ENCODE measurements around the gene SEC24C.
"Not testable (repeated sequence)": the region's sequence is repeated elsewhere in the genome, so short reads cannot be mapped to it uniquely, and the experiment has no call there.

GRCh38 chr10:73697675-73698159, 46.5 kb upstream of the SEC24C start, which contains the start of gene AGAP5:
- TF ChIP-seq FOSL2 (IDR thresholded peaks at IDR 0.05; ENCODE audit: borderline replicate concordance, low read depth); FOXJ3 (CRISPR knock-in tag; IDR thresholded peaks at IDR 0.05); EZH2phosphoT487 (IDR thresholded peaks at IDR 0.05; ENCODE audit: borderline replicate concordance, low read depth); POLR2AphosphoS5 (IDR thresholded peaks at IDR 0.05; ENCODE audit: low read depth, low read length); RXRA (IDR thresholded peaks at IDR 0.05; ENCODE audit: borderline replicate concordance, low read depth); MXI1 (IDR thresholded peaks at IDR 0.05; ENCODE audit: low read depth, low read length); CHD2 (IDR thresholded peaks at IDR 0.05; ENCODE audit: low read length, partially characterized antibody); ZBTB33 (IDR thresholded peaks at IDR 0.05; ENCODE audit: borderline replicate concordance, low read depth); TCF12 (IDR thresholded peaks at IDR 0.05): not testable (repeated sequence)
- TF ChIP-seq, protein P1, sequence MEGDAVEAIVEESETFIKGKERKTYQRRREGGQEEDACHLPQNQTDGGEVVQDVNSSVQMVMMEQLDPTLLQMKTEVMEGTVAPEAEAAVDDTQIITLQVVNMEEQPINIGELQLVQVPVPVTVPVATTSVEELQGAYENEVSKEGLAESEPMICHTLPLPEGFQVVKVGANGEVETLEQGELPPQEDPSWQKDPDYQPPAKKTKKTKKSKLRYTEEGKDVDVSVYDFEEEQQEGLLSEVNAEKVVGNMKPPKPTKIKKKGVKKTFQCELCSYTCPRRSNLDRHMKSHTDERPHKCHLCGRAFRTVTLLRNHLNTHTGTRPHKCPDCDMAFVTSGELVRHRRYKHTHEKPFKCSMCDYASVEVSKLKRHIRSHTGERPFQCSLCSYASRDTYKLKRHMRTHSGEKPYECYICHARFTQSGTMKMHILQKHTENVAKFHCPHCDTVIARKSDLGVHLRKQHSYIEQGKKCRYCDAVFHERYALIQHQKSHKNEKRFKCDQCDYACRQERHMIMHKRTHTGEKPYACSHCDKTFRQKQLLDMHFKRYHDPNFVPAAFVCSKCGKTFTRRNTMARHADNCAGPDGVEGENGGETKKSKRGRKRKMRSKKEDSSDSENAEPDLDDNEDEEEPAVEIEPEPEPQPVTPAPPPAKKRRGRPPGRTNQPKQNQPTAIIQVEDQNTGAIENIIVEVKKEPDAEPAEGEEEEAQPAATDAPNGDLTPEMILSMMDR (IDR thresholded peaks at IDR 0.05): not testable (repeated sequence)
- TF ChIP-seq, protein P2, sequence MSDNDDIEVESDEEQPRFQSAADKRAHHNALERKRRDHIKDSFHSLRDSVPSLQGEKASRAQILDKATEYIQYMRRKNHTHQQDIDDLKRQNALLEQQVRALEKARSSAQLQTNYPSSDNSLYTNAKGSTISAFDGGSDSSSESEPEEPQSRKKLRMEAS (IDR thresholded peaks at IDR 0.05; ENCODE audit: low read depth): not testable (repeated sequence)
